GM18868 (cell line): Measurements from ENCODE around the gene F13B.
"Not testable (repeated sequence)": the region's sequence is repeated elsewhere in the genome, so short reads cannot be mapped to it uniquely, and the experiment has no call there.

Source experiments
- ATAC-seq: cut with Tn5 transposase; IDR thresholded peaks from one replicate; pipeline ENCODE4 v1.9.1; 2021; ENCODE audit warnings: mild to moderate bottlenecking, moderate library complexity; ENCODE audit not compliant: unreplicated experiment

The F13B gene

DNA sequence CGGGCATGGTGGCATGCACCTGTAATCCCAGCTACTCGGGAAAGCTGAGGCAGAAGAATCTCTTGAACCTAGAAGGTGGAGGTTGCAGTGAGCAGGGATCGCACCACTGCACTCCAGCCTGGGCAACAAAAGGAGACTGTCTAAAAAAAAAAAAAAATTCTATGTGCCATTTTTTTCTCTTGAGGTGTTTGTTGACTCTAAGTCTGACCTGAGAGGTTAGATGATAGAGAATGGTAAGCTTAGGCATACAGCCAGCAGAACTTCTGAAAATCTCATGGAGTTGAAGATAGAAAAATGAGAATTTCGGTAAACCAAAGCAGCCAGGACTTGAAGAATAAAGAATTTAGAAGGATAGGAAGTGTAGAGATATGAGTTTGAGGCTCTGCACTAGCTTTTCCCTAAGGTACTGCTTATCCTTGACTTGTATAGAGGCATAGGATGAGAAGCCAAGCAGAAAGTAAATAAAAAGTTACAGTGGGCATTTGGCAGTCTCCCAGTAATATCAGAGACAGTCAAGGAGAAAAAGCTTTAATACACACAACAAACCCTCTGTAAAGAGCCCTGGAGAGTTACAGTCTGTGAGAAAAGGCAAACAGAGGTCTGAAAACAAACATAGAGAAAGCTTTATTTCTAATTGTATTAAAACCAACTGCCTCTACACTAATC lies 24.3 kb downstream of the F13B start:
- no peak for ATAC-seq

DNA sequence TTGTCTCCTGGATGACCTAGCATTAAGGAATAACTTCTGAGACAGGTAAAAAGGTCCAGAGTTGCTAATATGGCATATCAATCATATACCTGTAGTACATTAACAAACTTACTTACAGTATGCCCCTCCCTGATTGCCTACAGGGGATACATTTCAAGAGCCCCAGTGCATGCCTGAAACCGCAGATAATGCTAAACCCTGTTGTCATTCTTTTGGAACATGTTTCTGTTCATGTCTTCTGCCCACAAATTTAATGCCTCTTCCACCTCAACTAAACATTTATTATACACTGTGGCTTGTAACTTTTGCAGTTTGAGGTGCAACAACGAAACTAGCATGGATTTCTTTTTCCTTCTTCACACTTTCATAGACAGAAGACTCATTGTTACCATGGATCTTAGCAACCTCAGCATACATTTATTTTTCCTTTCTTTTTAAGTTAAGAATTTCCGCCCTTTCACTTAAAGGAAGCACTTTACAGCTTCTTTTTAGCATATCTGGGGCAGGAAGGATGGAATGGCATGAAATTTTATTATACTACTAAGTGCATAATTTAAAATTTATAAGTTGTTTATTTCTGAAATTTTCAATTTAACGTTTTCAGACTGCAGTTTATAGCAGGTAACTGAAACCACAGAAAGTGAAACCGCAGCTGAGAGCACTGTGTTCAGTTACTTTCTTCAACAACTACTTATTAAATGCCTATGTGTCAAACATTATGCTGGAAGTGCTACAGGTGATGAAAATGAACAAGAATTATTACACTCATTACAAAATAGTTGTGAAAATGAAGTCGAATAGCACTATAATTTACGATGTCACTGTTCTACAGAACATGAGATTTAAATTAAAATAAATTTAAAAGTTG lies 25.3 kb downstream of the F13B start:
- peak; percentile 88 for ATAC-seq

DNA sequence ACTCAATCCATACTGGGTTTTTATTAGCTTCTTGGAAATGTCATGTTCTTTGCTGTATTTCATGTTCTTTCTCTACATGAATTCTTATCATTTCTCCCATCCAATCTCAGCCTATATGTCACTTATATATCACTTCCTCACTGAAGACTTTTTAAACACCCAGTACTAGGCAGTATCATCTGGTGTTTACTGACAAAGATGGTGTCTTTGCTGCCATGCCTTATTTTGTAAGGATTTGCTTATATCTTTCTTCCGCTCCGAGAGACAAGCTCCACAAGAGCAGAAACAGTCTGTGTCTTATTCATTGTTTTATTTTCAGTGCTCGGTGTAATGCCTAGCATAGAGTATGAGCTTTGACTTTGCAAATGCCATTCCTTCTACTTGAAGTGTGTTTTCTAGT lies 30.2 kb downstream of the F13B start:
- ATAC-seq = no peak

DNA sequence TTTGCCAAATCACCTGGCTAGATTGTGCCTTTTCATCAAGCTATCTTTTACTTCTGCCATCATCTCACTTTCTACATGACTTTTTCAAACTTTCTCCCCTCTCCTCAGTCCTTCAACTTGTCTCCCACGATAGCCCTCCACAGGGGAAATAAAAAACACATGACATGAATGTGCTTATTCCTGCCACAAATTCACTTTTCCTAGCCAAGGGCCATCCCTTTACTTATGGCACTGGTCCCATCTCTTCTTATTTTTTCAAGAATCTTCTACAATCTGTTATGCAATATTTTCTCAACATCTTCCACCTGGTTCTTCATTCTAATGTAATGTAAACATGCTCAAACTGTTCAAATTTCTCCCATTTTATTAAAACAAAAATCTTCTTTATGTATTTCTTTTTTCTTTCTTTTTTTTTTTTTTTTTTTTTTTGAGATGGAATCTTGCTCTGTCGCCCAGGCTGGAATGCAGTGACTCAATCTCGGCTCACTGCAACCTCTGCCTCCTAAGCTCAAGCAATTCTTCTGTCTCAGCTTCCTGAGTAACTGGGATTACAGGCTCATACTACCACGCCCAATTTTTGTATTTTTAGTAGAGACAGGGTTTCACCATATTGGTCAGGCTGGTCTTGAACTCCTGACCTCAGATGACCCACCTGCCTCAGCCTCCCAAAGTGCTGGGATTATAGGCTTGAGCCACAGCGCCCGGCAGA lies 32.3 kb downstream of the F13B start:
- not testable (repeated sequence) for ATAC-seq

DNA sequence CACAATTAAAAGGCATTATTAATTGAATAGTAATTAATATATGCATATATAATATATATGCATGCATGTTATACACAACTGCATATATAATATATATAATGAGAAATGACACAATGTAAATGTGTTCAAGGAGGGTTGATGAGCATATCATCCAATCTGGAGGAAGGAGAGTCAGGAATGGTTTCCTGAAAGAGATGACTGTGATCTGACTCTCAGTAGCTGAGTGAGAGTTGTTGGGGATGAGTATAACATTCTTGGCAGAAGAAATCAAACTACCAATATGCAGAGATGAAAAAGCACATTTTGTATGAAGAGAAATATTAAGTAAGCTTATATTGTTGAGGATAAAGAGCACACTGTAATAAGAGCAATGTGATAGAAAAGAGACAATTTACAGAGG lies 37.3 kb downstream of the F13B start:
- no peak for ATAC-seq

DNA sequence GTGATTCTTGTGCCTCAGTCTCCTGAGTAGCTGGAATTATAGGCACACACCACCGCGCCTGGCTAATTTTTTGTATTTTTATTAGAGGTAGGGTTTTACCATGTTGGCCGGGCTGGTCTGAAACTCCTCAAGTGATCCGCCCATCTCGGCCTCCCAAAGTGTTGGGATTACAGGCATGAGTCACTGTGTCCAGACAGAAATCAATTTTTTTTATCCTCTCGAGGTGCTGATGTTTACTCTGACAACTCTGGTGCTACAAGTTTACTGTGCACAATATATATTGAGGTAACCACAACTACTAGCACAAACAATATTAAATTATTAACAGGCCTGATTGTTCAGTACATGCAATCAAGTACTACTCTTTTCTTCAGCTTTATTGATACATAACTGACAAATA lies 39.7 kb downstream of the F13B start:
- ATAC-seq = no peak

DNA sequence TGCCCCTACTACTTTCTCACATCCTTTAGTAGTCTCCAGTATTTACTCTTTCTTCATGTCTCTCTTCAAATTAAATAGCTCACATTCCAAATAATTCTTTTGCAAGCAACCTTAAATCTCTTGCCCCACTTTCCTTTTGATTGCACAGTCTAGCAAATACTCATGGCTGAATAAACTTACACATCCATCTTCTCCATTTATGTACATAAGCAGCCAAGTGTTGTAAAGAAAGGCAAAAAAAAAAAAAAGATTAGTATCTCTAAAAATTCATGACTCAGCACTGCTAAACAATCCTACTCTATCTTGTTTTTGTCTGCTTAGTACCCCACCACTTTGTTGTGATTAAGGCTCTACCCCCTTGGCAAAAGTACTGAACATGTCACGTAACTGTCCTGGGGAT lies 42.6 kb downstream of the F13B start:
- ATAC-seq = no peak

DNA sequence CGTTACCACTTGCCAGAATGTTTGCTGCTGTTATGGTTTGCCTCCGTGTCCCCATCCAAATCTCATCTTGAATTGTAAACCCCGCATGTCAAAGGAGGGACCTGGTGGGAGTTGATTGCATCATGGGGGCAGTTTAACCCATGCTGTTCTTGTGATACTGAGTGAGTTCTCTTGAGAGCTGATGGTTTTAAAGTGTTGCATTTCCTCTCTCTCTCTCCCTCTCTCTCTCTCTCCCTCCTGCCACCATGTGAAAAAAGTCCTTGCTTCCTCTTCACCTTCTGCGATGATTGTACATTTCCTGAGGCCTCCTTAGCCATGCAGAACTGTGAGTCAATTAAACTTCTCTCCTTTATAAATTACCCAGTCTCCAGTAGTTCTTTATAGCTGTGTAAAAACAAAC lies 45.3 kb downstream of the F13B start:
- ATAC-seq = no peak

DNA sequence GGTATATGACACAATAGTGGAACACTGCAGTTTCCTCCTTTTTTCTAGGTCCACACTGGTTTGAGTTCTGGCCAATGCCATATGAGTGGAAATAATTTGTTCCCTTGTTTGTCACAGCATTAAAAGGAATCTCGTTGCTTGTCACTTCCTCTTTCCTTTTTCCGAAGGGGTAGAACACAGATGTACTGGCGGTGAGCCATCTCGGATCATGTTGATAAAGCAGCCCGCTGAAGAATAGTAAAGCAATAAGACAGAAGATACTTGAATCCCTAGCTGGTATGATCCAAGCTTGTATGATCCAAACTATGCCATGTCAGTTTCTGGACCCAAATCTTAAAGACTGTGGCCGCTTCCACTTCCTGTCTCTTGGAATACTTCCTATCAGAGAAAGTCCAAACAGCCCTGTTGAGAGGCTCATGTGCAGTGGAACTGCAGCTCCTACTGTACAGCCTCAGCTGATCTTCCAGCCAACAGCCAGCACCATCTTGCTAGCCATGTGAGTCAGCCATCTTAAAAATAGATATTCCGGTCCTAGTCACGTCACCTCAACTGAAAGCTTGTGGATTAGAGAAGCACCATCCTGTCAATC lies 49.4 kb downstream of the F13B start:
- no peak for ATAC-seq

DNA sequence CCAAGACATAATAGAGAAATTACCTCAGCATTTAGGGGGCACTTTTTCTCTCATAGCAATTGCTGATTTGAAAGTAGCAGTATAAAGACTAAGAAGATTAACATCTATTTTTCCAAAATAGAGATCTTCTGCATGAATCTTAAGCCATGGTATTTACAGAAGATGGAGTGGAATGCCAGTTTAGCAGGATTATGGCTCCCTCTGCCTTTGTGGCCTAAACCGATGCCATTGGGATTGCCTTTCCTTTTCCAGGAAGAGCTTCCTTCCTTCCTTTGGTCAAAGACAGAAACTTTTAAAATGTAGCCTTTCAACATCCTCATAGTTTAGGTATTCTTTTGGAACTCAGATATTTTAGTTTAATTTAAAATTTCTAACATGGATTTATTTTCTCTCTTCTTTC lies 50.3 kb downstream of the F13B start:
- ATAC-seq = no peak

DNA sequence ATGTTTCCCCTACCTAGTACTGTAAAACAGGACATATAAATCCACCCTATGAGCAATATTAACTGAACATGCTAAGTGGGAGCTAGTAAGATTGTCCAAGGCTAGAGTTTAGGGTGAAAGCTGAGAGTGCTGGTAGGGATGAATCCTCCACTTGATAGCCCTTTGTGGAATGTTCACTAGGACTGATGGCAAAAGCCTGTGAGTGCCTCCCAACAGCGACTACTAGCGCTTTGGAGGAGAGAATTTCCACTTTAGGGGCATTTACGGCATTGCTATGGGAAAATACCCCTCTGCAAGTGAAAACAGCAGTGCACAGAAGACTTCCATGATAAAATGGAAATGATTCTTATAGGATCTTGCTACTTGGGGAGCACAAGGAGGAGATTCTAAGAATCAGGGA lies 53.8 kb downstream of the F13B start:
- no peak for ATAC-seq

DNA sequence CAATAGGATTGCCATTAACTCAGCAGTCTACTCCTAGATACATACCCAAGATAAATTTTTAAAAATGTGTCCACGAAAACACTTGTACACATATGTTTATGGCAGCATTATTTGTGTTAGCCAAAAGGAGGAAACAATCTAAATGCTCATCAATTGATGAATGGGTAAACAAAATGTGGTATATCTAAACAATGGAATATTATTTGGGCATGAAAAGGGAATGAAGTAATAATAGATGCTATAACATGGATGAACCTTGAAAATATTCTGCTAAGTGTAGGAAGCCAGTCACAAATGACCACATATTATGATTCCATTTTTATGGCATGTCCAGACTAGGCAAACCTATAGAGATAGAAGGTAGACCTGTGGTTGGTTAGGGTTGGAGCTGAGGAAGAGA lies 55.4 kb downstream of the F13B start:
- ATAC-seq = no peak

DNA sequence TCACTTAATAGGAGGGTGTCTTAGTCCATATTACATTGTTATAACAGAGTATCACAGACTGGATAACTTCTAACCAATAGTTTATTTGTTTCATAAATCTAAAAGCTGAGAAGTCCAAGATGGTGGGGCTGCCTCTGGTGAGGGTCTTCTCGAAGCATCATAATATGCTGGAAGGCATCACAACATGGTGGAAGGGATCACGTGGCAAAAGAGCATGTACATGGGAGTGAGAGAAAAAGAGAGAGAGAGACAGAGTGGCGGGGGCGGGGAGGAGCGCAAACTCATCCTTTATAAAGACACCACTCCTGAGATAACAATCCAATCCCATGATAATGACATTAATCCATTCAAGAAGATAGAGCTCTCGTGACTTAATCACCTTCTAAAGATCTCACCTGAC lies 58.2 kb downstream of the F13B start:
- ATAC-seq = no peak

DNA sequence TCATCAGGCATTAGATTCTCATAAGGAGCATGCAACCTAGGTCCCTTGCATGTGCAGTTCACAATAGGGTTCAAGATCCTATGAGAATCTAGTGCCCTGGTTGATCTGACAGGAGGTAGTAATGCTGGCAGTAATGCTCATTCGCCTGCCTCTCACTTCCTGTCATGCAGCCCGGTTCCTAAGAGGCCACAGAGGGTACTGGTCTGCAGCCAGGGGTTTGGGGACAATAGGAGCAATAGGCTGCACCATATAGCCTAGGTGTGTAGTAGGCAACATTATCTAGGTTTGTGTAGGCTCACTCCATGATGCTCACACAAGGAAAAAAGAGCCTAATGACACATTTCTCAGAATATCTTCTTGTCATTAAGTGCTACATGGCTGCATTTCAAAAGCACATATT lies 63.9 kb downstream of the F13B start:
- no peak for ATAC-seq

DNA sequence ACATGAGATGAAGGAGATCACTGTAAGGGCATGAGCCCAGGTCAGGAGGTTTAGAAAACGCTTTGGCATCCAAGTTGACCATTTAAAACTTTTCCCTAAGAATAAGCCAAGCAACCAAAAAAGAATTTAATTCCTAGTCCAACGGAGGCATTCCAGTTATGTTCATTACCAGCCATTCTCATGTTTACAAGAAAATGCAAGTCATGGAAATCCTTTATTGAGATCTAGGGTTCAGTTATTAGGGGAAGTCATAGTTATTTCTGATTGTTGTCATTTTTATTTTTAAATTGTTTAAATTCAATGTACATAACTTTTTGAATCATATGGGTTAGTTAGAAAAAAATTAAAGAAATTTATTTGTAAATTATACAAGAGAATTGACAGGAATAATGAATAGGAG lies 65.2 kb downstream of the F13B start:
- no peak for ATAC-seq

DNA sequence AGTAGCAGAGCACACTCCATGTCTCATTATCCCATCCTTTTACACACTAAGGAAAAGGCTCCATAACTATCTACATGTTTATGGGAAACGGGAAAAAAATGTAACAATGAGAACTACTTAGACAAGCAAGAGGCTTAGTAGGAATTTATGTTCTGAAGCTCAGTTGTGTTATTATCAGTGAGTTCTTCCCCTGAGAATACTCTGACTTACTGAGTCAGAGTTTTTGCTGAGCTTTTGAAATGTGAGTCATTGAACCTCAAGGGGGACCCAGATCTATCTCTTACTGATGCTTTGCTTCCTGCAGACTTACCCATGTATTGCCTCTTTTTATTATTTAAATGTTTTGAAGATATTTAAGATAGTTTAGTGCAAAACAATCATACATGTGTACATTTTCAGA lies 69.6 kb downstream of the F13B start:
- ATAC-seq = peak; percentile 78

DNA sequence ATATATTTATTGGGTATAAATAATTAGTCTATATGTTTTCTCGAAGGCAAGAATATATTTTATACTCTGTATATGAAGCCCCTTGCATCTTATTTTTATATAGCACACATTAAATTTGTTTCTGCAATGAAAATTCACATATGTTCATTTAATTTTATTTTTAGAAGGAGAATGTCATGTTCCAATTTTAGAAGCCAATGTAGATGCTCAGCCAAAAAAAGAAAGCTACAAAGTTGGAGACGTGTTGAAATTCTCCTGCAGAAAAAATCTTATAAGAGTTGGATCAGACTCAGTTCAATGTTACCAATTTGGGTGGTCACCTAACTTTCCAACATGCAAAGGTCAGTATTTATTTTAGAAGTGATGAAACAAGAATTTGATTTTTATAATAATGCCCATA lies 73.1 kb downstream of the F13B start:
- no peak for ATAC-seq

DNA sequence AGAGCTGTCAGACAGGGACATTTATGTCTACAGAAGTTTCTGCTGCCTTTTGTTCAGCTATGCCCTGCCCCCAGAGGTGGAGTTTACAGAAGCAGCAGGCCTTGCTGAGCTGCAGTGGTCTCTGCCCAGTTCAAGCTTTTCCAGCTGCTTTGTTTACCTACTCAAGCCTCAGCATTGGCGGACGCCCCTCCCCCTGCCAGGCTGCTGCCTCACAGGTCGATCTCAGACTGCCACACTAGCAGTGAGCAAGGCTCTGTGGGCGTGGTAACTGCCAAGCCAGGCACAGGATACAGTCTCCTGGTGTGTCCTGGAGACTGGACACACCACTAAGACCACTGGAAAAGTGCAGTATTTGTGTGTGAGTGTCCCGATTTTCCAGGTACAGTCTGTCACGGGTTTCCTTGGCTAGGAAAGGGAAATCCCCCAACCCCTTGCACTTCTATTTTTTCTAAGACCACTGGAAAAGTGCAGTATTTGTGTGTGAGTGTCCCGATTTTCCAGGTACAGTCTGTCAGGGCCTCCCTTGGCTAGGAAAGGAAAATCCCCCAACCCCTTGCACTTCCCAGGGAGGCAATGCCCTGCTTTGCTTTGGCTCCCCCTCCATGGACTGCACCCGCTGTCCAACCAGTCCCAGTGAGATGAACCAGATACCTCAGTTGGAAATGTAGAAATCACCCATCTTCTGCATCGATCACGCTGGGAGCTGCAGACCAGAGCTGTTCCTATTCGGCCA lies 75.0 kb downstream of the F13B start:
- ATAC-seq = not testable (repeated sequence)
